ENCODE data around the gene RAB25. TPM values are rescaled to one million over a fixed set of nuclear protein-coding genes. Genes with fewer than 3 reads are reported as not detected.

Gene RAB25
- total RNA-seq, 2 experiments from 2014 or later, result not detected

- Histone ChIP-seq H4K20me1 (ENCODE audit: insufficient read depth, low read length) (no peaks in the 10 kb centered on the region), H3K79me2 (ENCODE audit: insufficient read depth, low read depth, low read length) (0 out of 2 replicates have a peak, but pooled peaks cover 3% of the 10 kb centered on the region), H2AFZ (ENCODE audit: low read length) (no peak overlapping the region), H3K4me2 (ENCODE audit: low read length) (no peak overlapping the region), H3K36me3 (ENCODE audit: insufficient read depth, low read length) (no peaks in the 10 kb centered on the region), H3K4me3 (ENCODE audit: low read depth, low read length, poor library complexity, severe bottlenecking) (no peak overlapping the region), H3K9me3 (ENCODE audit: low read length) (no peaks in the 10 kb centered on the region), H3K4me1 (ENCODE audit: insufficient read depth, low read length, poor library complexity, severe bottlenecking) (peaks cover 24% of the 10 kb centered on the region), H3K9me2 (ENCODE audit: insufficient read depth, low read length) (no peaks in the 10 kb centered on the region), H3K27ac (ENCODE audit: low read depth, low read length, poor library complexity, severe bottlenecking) (no peak overlapping the region)
- TF ChIP-seq EZH2phosphoT487 (IDR thresholded peaks at IDR 0.05; ENCODE audit: borderline replicate concordance, low read depth, low read length), result no peak
- no peak for TF ChIP-seq CTCF (conservative IDR thresholded peaks at IDR 0.05; ENCODE audit: low read length)
- POLR2A ChIA-PET, result no interaction called here
- CTCF ChIA-PET (ENCODE audit: unreplicated experiment), result no interaction called here
- BruUV-seq (replicated peaks), result no TSS peak
- no peak for DNase-seq (ENCODE audit: low spot score)
- intact Hi-C loops (cut with micrococcal nuclease; ENCODE audit: unreplicated experiment), result no loop called here
Observed at GRCh38 chr1:156072251-156072650, 11.3 kb downstream of the RAB25 start.

GRCh38 chr1:156073110-156073687, 12.2 kb downstream of the RAB25 start:
- BruUV-seq (replicated peaks), result no TSS peak
- CTCF ChIA-PET (ENCODE audit: unreplicated experiment), result no interaction called here

More at GRCh38 chr1:156073110-156073687, 12.2 kb downstream of the RAB25 start:
- 0 out of 2 replicates have a peak, but pooled peaks cover 3% of the 10 kb centered on the region for H3K79me2 ChIP-seq (ENCODE audit: insufficient read depth, low read depth, low read length)
- TF ChIP-seq CTCF (conservative IDR thresholded peaks at IDR 0.05; ENCODE audit: low read length) (no peak), EZH2phosphoT487 (IDR thresholded peaks at IDR 0.05; ENCODE audit: borderline replicate concordance, low read depth, low read length) (no peak)
- POLR2A ChIA-PET, result interaction anchor here (0.6 kb wide), 1 partner anchor 394 kb away, joined by 3 read pairs; no protein-coding TSS in a partner anchor
- H3K4me3 ChIP-seq (ENCODE audit: low read depth, low read length, poor library complexity, severe bottlenecking), result no peak overlapping the region
- peaks cover 24% of the 10 kb centered on the region for H3K4me1 ChIP-seq (ENCODE audit: insufficient read depth, low read length, poor library complexity, severe bottlenecking)
- no peaks in the 10 kb centered on the region for H4K20me1 ChIP-seq (ENCODE audit: insufficient read depth, low read length)
- intact Hi-C loops (cut with micrococcal nuclease; ENCODE audit: unreplicated experiment), result no loop called here
- H3K27ac ChIP-seq (ENCODE audit: low read depth, low read length, poor library complexity, severe bottlenecking), result no peak overlapping the region
- H2AFZ ChIP-seq (ENCODE audit: low read length), result no peak overlapping the region
- H3K4me2 ChIP-seq (ENCODE audit: low read length), result no peak overlapping the region
- no peaks in the 10 kb centered on the region for H3K9me3 ChIP-seq (ENCODE audit: low read length)
- no peaks in the 10 kb centered on the region for H3K9me2 ChIP-seq (ENCODE audit: insufficient read depth, low read length)
- no peak for DNase-seq (ENCODE audit: low spot score)
- H3K36me3 ChIP-seq (ENCODE audit: insufficient read depth, low read length), result no peaks in the 10 kb centered on the region
